OCI-LY3 (cell line): Measurements from ENCODE around the gene VSIG10L.

Experiments used
- H2AFZ ChIP-seq: fragments of 200-600, 300-600 bp; shearing (Covaris generic); 2 replicates; pipeline ENCODE4 v1.6.0; 2014; ENCODE audit warnings: antibody characterized with exemption, low read depth, low read length
- H3K27ac ChIP-seq: fragments of 200-600, 300-600 bp; sonication (generic); 2 replicates; pipeline ENCODE4 v1.5.1; 2014; ENCODE audit warnings: mild to moderate bottlenecking, low read length, moderate library complexity, mixed read lengths
- H3K27me3 ChIP-seq: fragments of 200-600, 300-600 bp; sonication (generic); 2 replicates; pipeline ENCODE4 v1.6.1; 2014; ENCODE audit warnings: low read depth, low read length, mixed read lengths
- H3K36me3 ChIP-seq: fragments of 200-600, 300-600 bp; sonication (generic); replicated peaks from 2 replicates; pipeline ENCODE3; 2014; ENCODE audit warnings: low read depth, low read length, mixed read lengths
- H3K4me1 ChIP-seq: fragments of 300-600, 200-600 bp; sonication (generic); 2 replicates; pipeline ENCODE4 v1.6.1; 2014; ENCODE audit warnings: low read length, mixed read lengths
- H3K4me2 ChIP-seq: fragments of 200-600, 300-600 bp; sonication (generic); 2 replicates; pipeline ENCODE4 v1.6.1; 2014; ENCODE audit warnings: low read length, mixed read lengths
- H3K4me3 ChIP-seq: fragments of 300-600, 200-600 bp; sonication (generic); 2 replicates; pipeline ENCODE4 v1.5.1; 2014; ENCODE audit warnings: antibody characterized with exemption, mild to moderate bottlenecking, low read length, moderate library complexity
- H3K79me2 ChIP-seq: fragments of 300-600, 200-600 bp; shearing (Covaris generic); 2 replicates; pipeline ENCODE4 v1.6.1; 2014; ENCODE audit warnings: mild to moderate bottlenecking, low read length, mixed read lengths
- H3K9ac ChIP-seq: fragments of 300-600, 200-600 bp; shearing (Covaris generic); 2 replicates; pipeline ENCODE4 v1.6.0; 2014; ENCODE audit warnings: mild to moderate bottlenecking, low read length, moderate library complexity
- H3K9me3 ChIP-seq: fragments of 200-600, 300-600 bp; shearing (Covaris generic); 2 replicates; pipeline ENCODE4 v1.6.1; 2014; ENCODE audit warnings: low read length, mixed read lengths; ENCODE audit not compliant: insufficient read depth
- H4K20me1 ChIP-seq: fragments of 200-600, 300-600 bp; sonication (generic); 2 replicates; pipeline ENCODE4 v1.6.1; 2016; ENCODE audit warnings: low read length, mixed read lengths; ENCODE audit not compliant: insufficient read depth
- CTCF ChIP-seq: fragments of 200-600, 300-600 bp; sonication (generic); IDR thresholded peaks from 2 replicates; pipeline ENCODE4 v1.5.1; 2014; ENCODE audit warnings: antibody characterized with exemption, low read length, low read depth
- EZH2phosphoT487 ChIP-seq: fragments of 200-600 bp; shearing (Covaris generic); IDR thresholded peaks from 2 replicates; pipeline ENCODE4 v1.6.1; 2018; ENCODE audit warnings: antibody characterized with exemption, mixed run types, low read depth

VSIG10L gene

GRCh38 chr19:51330366-51330765 is 11.6 kb downstream of the VSIG10L start:
- H3K27ac ChIP-seq = no peak overlapping the region
- no peaks in the 10 kb centered on the region for H3K4me1 ChIP-seq
- no peaks in the 10 kb centered on the region for H3K36me3 ChIP-seq
- H2AFZ ChIP-seq = no peak overlapping the region
- H4K20me1 ChIP-seq = no peaks in the 10 kb centered on the region
- no peak overlapping the region for H3K9ac ChIP-seq
- TF ChIP-seq EZH2phosphoT487 (no peak), CTCF (no peak)
- no peak overlapping the region for H3K4me2 ChIP-seq
- no peak overlapping the region for H3K4me3 ChIP-seq
- no peaks in the 10 kb centered on the region for H3K27me3 ChIP-seq
- no peaks in the 10 kb centered on the region for H3K79me2 ChIP-seq
- H3K9me3 ChIP-seq = no peaks in the 10 kb centered on the region

DNA sequence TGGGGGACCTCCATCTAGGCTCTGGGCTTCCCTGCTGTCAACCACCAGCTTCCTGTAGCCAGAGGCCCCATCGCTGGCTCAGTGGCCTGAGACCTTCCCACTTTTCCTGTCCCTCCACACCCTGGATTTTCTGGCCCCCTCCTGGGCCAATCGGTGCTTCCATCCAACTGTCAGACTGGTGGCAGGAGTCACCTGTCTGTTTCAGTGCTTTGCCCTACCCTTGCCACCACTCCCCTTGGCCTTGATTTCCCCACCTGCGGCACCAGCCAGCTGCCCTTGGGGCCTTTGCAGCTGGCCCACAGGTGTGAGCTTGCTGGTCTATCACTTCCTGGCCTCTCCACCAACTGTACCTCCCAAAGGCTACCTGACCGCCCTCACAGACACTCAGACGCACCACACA is 12.5 kb downstream of the VSIG10L start:
- no peak overlapping the region for H3K4me3 ChIP-seq
- H3K4me1 ChIP-seq = no peaks in the 10 kb centered on the region
- no peak overlapping the region for H2AFZ ChIP-seq
- H3K27ac ChIP-seq = no peak overlapping the region
- no peaks in the 10 kb centered on the region for H3K9me3 ChIP-seq
- TF ChIP-seq EZH2phosphoT487 (no peak), CTCF (no peak)
- H3K4me2 ChIP-seq = no peak overlapping the region
- no peaks in the 10 kb centered on the region for H3K36me3 ChIP-seq
- H3K79me2 ChIP-seq = no peaks in the 10 kb centered on the region
- H3K27me3 ChIP-seq = no peaks in the 10 kb centered on the region
- H3K9ac ChIP-seq = no peak overlapping the region
- no peaks in the 10 kb centered on the region for H4K20me1 ChIP-seq

DNA sequence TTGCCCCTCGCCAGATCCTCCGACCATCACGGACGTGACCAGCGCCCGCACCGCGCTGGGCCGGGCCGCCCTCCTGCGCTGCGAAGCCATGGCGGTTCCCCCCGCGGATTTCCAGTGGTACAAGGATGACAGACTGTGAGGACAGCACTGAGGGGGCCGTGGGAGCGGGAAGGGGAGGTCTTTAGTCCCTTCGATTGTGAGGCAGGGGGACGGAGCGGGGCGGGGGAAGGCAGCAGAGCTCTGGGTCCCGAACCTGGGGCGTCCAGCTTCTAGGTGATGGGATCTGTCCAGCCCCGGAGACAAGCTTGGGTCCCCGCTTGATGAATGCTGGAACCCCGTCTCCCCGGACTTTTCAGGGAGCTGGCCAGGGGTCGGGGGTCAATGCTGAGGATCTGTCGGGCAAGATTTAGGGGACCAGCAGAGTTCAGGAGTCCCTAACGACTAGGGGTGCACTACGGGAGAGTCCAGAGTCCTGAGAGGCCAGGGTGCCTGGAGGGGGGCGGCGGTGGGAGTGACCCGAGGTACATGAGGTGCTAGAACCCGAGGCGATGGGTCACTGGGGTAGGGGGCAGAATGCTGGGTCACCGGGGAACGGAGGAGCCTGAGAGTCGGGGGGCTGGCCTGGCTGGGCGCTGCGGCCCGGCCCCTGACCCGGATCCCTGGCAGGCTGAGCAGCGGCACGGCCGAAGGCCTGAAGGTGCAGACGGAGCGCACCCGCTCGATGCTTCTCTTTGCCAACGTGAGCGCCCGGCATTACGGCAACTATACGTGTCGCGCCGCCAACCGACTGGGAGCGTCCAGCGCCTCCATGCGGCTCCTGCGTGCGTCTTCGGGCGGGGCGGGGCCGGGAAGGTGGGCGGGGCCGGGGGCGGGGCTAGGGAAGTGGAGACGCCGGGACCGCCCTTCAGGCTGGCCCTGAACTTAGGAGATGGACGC is 14.6 kb downstream of the VSIG10L start:
- TF ChIP-seq EZH2phosphoT487 (no peak), CTCF (no peak)
- Histone ChIP-seq H4K20me1 (no peaks in the 10 kb centered on the region), H3K4me2 (no peak overlapping the region), H3K4me3 (no peak overlapping the region), H3K27me3 (0 out of 2 replicates have a peak, but pooled peaks cover 5% of the 10 kb centered on the region), H3K79me2 (no peaks in the 10 kb centered on the region), H3K9ac (no peak overlapping the region), H3K4me1 (no peaks in the 10 kb centered on the region), H3K27ac (no peak overlapping the region), H2AFZ (no peak overlapping the region), H3K36me3 (no peaks in the 10 kb centered on the region), H3K9me3 (no peaks in the 10 kb centered on the region)

- Histone ChIP-seq H2AFZ (no peak overlapping the region), H3K36me3 (no peaks in the 10 kb centered on the region), H3K4me3 (no peak overlapping the region), H4K20me1 (no peaks in the 10 kb centered on the region), H3K4me1 (no peaks in the 10 kb centered on the region), H3K27me3 (0 out of 2 replicates have a peak, but pooled peaks cover 5% of the 10 kb centered on the region), H3K9ac (no peak overlapping the region), H3K27ac (no peak overlapping the region), H3K9me3 (no peaks in the 10 kb centered on the region), H3K4me2 (no peak overlapping the region), H3K79me2 (no peaks in the 10 kb centered on the region)
- TF ChIP-seq EZH2phosphoT487 (no peak), CTCF (no peak)
These were observed 15.5 kb downstream of the VSIG10L start for GRCh38 chr19:51326216-51327065.
